HG02759 (cell line): ENCODE data around the gene TMEM269.

Experiments used
- ATAC-seq: cut with Tn5 transposase; IDR thresholded peaks from one replicate; pipeline ENCODE4 v1.9.1; 2021; ENCODE audit warnings: mild to moderate bottlenecking, moderate library complexity; ENCODE audit not compliant: unreplicated experiment

The TMEM269 gene, protein sequence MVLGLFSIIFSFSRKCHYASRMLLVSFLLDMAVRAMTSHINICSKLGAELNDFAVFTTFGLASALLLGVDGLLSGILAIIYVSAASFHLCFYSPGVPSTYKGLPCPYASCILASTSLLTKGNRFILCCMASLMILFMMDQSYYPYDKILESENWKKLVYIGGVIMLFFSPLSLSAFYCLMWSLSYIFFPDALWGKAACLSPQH

DNA sequence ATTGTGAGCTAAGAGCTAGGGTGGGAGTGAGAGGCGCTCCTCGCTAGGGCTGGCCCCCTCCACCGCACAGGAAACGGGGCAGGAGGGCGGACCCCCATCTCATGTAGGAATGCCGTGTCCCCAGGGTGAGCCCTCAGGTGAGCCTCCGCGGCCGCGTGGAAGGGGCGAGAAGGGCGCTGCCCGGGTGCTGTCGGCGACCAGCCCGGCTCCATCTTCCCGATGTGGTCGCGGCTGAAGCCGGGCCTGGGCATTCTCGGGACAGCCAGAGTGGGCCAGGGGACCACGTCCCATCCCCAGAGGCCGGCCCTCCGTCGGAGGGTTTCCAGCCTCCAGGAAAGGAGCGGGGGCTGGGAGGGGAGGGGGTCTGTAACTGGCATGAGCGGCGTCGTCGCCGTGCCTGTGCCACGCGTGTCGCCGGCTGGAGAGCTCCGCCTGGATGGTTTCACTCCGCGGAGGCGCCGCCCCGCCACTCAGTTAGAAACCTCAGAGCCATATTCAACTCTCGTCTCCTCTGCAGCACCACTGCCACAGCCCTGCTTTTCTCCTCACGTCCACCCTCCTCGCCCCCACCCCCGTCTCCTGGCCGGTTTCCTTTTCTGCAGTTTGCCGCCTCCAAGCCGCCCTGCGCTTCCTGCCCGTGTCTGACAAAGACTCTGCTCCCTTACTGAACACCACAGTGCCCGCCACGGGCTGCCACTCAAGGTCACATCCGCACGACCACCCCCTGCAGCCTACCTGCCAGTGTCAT, at the start of gene TMEM269:
TSS of gene TMEM269 (plus strand) at position 46 of the 748 bp plus-strand sequence. CDS start 4,903 bp downstream, outside the sequence.
- ATAC-seq, result no peak

DNA sequence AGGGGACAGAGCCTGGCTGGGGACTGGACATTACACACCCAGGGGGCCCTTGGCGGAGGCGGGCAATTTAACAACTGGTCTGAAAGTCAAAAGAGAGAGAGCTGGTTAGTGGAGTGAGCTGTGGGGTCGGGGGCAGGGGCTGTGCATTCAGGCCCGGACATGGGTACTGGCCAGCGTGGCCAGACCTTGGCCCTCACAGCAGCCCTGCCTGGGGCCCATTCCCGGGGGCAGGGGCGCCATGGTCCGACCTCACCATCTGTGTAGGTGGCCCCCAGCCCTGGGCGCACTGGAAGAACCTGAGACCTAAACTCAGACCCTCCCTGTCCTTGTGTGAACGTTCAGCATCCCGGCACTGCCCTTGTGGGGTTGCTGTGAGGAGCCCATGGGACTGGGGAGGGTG, 49.7 kb upstream of the TMEM269 start:
- ATAC-seq, result no peak

DNA sequence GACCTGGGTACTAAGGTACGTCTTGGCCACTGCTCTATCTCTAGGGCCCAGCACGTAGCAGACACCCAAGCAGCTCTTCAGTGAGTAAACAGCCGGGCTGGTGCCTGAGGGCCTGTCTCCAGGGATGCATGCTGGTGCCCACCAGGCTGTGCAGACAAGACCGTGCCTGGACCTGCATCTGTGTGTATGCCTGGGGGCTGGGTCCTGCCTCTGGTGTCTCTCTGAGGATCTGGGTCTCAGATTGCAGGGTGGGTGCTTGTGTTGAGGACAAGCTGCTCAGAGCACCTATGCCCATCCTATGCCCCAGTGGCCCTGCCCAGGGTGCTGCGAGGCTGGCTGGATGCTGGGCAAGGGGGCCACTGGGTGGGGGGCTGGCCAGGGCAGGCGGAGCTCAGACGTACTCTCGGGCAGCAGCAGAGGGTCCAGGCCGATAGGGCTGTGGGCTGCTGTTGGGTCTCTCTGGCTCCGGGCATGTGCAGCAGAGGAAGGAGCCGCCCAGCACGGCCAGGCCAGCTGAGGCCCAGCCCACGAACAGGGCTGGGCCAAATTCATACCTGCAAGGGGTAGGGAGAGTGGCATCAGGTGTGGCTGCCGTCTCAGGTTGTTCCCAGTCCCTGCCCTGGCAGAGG, 49.2 kb upstream of the TMEM269 start:
- ATAC-seq, result no peak

DNA sequence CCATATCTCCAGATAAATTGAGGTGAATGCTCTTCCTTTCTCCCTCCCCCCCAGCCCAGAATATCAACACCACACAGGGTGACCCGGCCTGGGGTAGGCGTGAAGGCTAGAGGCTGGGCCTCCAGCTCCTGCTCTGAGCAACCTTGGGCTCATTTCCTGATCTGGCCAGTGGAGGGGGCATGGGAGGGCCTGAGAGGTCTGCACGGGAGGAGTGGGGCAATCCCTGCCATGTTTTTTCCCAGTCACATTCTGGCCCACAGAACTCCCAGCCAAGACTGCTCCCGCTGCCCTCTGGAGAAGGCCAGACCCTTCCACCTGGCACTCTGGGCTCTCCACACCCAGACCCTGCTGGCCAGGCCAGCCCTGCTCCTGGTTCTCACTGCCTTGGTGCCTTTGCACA, 48.6 kb upstream of the TMEM269 start:
- ATAC-seq, result no peak

DNA sequence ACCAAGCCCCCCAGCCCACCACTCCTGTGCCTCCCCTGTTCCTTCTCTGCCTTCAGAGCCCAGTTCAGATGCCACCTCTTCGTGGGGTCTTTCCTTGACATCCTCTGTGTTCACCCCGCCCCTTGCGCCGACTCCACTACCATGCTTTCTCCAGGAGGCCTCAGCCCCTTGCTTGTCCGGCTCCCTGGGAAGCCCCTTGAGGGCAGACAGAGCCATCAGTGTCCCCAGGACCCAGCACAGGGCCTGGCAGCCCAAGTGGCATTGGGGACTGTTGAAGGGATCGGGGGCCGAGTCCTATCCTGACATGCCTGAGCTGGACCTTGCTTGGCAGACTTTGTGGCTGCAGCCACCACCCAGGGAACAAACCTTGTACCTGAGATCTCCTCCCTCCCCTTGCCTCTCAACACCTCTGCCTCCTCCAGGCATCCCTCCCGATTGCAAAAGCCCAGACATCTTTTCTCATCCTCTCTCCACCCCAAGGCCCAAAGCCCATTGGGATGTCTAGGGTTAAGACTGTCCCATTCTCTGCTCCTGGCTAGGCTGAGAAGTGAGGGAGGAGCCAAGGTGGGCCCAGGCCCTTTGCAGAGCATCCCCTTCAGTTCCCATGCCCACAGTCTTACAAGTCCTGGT, 48.1 kb upstream of the TMEM269 start:
- no peak for ATAC-seq

DNA sequence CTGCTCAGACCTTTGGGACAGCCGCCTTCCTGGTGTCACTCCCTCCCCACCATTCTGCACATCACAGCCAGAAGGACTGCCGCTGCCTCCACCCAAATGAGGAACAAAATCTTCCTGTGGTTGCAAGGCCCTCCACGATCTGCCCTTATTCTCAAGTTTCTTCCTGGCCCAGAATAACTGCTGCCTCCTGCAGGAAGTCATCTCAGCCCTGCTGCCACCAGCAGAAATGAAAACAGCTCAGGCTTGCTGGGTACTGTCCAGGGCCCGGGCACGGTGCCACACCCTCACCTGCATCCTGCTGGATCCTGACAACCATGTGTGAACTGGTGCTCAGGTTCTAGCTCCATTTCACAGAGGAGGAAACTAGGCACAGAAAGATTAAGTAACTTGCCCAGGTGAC, 47.5 kb upstream of the TMEM269 start:
- ATAC-seq, result no peak

DNA sequence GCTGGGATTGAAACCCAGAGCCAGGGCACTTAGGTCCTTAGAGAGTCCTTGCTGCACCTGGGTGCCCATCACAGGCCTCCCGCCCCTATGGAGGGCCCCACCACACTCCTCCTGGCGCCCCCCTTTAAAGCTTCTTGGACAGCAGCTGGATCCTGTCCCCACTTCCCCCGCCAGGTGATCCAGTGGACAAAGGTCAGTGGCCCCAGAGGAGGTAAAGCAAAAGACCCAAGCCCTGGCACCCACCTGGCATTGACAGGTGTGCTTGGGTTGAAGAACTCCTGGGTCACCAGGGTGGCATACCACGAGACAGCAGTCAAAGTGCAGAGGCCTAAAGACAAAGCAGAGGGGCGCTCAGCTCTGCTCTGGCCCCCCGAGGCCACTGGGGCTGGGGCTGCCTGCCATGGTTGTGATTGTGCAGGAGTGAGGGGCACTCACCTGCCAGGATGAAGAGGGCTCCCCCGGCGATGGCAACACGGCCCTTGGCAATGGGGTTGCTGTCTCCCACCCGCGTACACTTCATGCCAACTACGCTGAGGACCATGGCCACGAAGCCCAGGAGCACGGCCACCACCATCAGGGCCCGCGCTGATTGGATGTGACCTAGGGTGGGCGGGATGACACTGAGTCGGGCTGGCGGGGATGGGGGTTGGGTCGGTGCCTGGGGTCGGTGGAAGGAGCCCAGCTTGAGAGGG, 46.7 kb upstream of the TMEM269 start:
- ATAC-seq, result no peak

DNA sequence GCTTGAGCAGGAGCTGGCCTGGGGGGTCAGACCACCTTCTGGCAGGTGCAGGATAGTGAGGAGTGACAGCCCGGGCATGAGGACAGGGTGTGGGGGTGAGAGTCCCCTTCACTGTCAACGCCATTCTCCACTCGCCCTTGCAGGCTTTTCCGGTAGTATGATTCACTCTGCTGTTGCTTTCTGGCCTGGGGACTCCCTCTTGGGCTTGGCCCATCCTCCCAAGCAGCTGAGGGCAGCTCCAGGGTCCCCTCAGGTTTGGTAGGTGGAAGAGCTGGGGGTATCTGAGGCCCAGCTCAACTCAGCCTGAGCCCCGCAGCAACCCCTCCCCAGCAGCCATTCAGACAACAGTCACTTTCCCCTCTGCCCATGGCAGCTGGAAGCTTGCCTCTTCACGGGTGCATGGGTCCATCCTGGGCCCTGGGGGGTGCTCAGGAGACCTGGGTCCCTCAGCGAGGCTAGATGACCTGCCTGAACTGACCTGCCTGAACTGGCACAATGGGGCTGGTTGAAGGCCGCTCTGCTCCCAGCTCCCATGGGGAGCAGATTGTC, 46.0 kb upstream of the TMEM269 start:
- ATAC-seq, result no peak

DNA sequence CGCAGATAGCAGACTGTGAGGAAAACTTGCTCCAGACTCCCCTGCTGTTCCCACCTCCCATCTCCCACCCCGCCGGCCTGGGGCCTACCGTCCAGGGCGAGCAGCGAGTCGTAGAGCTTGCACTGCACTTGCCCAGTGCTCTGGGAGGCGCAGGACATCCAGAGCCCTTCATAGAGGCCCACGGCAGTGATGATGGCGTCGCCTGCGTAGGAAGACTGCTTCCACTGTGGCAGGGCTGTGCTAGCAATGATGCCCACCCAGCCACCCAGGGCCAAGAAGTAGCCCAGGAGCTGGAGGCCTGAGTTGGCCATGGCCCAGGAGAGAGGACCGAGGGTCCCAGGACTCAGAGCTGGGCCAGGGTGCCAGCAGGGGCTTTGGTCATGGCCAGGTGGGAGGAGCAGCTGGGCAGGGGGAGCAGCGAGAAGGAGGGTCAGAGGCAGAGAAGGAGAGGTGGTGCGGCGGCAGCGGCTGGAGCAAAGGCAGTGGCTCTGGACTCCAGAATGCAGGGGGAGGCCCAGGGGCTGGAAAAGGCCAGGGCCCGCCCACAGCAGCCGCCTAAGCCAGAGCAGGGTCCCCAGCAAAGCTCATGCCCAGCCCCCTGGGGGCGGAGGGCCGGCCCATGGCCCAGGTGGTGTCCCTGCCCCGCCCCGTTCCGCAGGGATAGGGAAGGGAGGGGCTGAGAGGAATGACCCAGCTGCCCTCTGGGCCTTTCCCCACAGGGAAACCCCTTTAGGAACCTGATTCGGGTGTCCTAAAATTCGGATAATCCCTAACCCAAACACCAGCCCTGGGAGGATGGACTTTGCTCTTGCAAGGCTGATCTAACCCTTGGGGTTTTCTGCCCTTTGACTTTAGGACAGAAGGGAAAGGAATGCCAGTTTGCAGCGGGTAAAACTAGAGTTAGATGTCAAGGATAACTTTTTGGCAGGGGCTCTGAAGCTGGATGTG, 44.8 kb upstream of the TMEM269 start, which contains the start of gene CLDN19:
TSS of gene CLDN19 (minus strand) at position 484 of the 948 bp plus-strand sequence. CDS start at position 311, 173 bp downstream.
- no peak for ATAC-seq

DNA sequence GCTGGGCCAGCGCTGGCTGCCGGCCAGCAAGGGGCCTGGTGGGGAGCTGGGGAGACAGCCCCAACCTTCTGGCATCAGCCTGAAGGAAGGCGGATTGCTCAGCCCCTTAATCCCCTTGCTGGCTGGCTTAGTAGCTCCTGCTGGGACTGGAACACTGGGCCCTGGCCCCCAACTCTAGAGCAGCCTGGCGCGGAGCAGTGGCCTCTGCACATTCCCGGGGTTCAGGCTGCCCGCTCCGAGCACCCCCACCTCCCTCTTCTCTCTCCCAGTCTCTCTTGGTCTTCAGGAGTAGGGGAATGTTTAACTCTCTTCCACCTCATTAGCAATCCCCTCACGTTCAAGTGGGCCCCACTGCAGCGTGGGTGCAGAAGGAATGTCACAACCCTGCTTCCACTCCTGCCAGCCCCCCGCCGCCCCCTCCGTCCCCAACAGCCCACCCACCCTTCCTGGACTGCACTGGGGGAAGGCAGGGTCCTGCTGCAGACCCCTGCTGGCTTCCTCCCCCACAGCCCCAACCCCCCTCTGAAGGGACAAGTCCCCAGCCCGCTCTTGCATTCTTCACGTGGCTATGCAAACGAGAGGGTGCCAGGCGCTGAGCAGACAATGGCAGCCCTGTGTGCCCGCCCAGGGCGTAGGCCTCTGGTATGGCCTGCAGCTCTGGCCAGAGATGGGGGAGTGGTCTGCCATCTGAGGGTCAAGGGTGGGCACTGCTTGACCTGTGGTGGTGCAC, 43.8 kb upstream of the TMEM269 start:
- ATAC-seq, result no peak

DNA sequence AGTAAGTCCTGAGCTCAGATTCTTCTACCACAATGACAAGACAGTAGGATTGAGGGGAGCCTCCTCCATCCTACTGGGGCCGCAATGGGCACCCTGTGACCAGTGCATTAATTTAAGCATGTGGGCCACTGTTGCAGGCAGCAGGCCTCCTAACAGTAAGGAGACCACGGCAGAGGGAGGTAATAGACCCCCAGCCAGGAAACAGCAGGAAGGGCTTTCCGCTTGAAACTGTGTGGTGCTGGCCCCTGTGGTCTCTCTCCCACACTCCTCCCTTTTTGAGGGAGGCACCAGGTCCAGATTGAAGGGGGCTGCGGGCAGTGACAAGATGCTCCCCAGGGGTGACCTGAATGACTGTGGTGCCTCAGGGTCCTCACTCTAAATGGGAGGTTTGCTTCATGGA, 43.1 kb upstream of the TMEM269 start:
- no peak for ATAC-seq

DNA sequence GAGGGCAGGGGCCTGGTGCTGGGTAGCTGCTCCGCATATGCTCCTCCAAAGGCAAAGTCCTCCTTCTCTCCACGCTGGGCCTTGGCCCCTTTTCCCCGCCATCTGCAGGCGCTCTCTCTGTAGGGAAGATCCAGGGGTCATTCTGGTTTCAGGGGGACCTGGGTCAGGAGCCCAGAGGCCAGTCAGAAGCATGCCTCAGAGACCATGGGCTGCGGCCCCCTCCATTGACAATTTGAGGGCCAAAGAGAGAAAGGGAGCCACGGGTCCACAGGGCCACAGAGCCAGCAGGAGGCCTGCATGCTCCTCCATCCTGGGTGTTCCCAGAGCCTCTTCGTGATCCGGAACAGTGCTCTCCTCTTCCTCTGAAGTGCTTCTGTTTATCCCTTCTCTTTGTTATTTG, 42.6 kb upstream of the TMEM269 start:
- no peak for ATAC-seq

DNA sequence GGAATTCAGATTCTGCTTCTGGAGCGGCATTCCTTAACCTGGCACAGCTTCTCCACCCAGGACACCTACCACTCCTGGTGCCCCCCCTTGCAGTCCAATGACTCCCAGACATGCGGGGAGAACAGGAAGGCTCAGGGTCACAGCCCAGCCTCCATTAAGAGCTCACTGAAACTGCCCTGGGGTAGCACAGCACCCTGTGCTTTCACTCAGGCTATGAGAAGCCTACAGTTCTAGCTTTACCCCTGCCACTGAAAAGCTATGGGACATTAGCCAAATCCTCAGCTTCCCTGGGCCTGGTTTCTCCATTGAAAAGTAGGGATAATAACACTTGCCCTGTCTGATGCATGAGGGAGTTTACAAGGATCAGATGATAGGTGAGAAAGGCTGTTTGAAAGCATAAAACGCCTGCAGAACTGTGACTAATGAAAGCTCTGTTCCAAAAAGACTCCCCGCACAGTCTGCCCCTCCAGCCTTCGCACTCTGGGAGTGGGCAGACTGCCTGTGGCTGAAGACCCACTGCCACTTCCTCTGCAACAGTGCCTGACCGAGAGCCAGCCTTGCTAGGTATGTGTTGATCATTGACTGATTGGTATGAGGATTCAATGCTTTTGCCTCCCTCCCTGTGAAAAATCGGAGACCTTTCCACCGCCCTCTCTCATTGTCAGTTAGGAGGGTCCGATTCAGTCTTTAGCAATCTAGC, 42.0 kb upstream of the TMEM269 start:
- ATAC-seq, result no peak

DNA sequence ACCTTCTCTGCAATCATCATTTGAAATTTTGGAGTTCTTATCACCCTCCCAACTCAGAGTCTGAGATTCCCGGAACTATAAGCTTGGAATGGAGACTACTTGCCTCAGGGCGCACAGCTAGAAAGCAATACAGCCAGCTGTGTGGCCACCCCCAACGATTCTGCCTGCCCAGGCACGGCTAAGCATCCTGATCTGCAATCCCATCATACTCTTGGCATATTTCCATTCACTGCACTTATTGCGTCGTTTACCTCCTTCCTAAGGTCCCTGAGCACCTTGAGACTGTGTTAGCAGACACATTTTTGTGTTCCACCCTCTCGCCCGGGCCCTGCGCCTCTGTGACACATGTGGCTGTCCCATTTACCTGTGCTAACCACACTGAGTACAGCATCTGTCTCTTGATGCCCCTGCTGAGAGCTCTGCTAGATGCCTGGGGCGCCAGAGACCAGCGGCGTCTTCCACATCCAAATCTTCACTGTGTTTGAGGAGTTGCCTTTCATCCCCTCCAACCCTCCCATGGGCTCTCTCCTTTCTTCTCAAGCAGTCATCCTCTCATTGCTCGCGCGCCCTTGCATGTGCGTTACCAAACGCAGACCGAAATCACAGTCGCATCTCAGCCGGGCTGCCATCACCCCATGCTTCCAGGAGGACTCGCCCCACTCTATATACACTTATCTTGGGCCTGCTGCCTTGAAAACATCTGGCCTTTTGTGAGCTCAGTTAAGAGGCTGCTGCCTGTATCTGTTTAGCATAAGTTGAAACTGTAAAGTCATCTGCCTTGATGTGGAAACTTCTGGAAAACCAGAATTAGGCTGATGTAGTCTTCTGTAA, 41.3 kb upstream of the TMEM269 start:
- ATAC-seq, result no peak

DNA sequence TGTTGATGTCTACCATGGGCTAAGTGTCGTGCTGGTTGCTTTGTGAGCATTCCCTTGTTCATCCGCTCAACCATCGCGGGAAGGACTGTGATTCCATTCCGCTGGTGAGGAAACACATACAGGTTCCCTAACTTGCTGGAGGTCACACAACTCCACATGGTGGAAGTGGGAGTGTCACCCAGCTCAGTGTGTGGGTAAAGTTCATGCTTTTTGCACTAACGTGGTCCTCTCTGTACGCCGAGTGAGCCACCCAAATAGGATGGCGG, 40.7 kb upstream of the TMEM269 start:
- ATAC-seq, result no peak

DNA sequence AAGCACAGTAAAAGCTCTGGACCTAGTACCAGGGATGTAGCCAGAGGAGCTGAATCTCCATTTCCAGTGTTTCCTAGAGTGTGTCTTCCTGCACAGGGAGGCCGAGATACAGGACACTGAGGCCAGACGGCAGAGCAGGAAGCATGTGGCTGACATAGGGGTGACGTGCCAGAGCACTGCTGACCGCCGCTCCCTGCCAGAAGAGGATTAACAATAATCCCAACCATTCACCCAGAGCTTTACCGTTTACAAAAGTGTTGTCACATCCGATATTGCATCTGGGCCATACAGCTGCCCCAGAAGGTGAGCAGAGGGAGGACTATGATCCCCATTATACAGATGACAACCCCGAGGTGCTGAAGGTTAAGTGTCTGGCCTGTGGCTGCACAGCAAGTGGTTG, 38.9 kb upstream of the TMEM269 start:
- ATAC-seq, result no peak

DNA sequence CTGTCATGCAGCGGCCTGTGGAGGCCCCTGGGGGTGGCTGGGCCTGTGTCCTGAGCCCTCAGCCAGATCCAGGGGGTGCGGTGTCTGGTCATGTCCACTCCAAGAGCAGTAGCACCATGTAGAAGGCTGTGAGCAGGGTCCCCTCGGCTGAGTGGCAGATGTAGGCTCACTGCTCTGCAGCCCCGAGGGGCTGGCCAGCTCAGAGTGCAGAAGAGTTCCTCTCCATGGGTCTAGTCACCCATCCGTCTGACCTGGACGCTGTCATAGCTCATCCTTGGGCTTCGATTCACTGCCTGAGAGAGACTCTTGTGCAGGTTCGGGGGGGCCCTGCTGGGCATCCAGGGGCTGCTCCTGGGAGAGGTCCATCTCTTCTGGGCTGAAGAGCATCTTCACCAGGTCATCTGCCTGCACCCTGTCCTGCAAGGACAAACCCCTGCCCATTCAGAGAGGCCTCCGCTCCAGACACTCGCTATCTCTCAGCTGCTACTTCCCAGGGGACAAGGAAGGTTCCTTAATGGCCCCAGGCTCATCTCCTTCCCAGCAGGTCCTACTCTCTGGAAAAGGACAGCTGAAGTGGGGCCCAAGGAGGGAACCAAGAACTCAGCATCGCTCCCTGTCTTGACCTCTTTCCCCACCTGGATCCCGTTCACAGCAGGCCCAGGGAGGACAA, 38.2 kb upstream of the TMEM269 start:
- ATAC-seq, result no peak
